GM19193 (cell line): ENCODE measurements around the gene MYL9.

Experiments used
- POLR2A ChIP-seq: IDR thresholded peaks from 4 replicates; pipeline ENCODE4 v1.6.1; 2011; ENCODE audit not compliant: insufficient read depth, insufficient read length; ENCODE audit errors: extremely low read depth

Gene MYL9

DNA sequence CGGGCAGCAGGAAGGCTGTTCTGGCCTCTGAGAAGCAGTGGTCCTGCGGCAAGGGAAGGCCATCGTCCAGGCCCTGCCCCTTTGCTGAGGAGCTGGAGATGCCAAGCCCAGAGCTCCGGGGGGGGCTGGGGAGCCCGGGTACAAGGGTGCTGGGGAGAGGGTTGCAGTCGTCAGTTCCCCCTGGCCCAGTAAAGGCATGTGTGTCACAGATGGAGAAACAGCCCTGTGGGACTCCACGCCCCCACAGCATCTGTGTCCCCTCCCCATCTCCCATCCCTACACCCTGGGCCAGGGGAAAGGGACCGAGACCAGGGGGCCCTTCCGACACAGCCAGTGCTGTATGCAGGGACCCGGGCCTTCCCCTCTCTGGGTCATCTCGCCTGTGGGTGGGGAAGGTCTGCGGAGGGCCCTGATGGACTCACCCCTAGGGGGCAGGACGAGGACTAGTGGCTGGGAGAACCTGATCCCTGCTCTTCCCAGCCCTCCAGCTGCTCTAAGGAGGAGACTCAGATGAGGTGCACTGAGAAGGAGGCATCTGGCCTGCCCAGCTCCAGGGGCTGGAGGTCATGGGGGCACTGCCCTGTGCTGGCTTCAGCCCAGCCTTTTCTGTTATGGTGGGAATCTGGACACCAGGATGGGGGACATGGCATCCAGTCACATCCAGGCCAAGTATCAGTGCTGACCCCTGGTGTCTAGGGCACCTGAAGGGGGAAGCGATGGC is 609 bp downstream of the MYL9 start:
- TF ChIP-seq POLR2A = no peak

DNA sequence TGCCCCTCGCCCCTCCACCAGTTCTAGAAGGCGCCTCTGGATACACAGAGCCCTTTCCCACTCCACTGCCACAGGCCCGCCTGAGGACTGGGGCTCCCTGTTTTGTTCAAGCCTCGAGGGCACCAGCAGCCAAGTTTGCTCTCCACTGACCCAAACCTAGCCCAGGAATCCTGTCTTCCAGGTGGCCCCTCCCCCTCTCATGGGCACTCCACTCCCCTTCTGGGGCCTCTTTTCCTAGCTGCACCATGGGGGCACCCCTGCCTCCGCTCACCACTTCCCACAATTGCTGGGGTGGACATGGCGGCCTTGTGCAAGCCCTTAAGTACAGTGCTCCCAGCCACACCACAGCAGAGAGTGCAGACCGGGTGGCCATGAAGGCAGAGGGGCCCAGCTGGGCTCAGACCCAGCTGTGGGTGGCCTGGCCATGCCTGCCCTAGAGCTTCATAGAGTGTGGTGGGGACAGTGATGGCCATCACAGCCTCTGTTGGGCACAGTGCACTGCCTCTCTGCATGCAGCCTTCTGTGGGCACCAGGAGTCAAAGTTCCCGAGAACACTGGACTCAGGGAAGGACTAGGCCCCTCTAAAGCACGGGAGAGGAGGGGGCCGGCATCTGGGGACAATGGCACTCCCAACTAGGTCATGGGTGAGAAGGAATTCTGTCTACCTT is 1.3 kb downstream of the MYL9 start:
- no peak for TF ChIP-seq POLR2A

DNA sequence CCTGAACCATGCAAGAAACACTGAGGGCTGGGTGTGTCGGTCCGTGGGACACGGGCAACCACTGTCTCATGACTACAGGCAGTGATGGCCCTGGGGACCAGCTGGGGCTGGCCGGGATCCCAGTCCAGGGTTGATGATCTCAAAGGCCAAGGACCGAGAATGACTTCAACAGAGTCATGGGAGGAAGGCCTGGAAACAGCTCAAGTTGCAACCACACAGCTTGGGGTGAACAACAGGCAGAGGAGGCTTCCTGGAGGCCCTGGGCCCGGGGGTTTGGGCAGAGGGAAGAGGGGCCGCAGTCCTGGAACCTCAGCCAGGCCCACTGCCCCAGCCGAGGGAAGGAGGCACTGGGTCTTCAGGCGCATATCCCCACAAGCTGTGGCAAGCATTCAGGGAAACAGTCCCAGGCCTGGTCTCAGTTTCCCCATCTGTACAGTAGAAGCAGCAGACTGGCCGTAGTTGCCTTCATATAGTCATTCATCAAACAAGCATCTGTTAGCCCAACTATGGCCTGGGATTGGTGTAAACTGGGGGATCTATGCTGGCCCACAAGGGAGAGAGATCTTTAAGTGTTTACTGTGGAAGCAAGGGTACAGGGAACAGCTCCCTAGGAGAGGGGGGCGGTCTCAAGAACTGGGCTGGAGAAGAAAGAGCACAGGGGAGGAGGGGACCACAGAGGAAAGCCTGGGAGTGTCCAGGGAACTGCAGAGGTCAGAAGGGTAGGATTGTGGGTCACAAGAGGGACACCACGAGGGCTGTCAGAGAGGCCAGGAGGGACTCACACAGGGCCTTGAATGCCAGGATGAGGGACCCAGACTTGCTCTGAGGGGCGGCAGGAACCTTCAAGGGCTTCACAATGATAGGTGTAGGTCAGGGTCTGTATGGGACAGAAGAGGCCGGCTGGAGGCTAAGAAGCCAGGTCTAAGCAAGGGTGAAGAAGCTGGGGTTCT is 2.1 kb downstream of the MYL9 start:
- no peak for TF ChIP-seq POLR2A

DNA sequence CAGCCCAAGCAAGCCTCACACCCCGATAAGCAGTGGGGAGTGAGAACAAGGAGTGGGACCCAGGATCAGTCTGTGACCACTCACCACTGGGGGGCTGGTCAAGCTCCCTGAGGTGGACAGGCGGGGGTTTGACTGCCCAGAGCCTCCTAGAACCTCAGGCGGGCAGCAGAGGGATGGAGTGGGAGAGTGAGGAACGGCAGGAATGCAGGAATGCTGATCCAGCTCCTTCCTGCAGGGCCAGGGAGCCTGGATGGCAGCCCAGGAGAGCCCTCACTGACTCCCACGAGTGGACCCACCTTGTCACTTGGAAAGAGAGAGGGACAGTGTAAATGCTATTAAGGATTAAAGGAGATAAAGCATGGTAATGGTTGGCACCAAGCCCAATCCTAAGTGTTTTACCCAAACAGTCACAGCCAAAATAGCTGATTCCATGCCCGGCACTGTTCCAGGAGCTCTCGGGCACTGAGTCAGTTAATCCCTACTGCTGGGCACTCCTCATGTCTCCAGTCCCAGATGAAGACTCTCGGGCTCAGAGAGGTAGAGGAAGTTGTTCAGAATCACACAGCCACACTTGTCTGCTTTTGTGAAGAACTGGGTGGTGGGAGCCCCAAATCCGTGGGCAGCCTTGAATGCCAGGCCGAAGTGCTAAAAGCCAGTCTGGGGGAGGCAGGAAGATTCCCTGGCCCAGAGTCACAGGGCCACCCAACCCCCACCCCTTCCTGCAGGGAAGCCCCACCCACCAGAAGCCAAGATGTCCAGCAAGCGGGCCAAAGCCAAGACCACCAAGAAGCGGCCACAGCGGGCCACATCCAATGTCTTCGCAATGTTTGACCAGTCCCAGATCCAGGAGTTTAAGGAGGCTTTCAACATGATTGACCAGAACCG is 3.1 kb downstream of the MYL9 start:
- TF ChIP-seq POLR2A = no peak

DNA sequence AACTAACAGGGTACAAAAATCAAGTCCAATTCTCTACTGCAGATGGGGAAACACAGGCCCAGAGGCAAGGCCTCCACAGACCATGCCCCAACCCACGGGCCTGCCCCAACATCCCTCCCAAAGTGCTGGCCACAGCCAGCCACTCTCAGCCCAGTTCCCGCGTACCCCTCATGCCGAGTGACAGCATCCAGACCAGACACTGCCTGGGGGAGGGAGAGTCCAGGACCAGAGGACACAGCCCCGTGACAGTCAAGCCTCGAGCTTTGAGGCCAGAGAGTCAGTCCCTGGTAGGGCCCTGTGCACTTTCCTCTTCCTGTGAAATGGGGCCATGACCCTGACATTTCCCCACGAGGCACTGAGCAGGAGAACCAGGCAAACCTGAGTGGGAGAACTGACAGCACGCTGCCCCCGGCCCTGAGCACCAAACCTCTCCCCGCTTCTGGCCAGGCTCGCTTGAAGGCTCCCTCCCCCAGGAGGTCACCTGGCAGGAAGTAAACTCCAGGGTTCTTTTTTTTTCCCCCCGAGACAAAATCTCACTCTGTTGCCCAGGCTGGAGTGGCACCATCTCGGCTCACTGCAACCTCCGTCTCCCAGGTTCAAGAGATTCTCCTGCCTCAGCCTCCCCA is 4.9 kb downstream of the MYL9 start:
- no peak for TF ChIP-seq POLR2A

DNA sequence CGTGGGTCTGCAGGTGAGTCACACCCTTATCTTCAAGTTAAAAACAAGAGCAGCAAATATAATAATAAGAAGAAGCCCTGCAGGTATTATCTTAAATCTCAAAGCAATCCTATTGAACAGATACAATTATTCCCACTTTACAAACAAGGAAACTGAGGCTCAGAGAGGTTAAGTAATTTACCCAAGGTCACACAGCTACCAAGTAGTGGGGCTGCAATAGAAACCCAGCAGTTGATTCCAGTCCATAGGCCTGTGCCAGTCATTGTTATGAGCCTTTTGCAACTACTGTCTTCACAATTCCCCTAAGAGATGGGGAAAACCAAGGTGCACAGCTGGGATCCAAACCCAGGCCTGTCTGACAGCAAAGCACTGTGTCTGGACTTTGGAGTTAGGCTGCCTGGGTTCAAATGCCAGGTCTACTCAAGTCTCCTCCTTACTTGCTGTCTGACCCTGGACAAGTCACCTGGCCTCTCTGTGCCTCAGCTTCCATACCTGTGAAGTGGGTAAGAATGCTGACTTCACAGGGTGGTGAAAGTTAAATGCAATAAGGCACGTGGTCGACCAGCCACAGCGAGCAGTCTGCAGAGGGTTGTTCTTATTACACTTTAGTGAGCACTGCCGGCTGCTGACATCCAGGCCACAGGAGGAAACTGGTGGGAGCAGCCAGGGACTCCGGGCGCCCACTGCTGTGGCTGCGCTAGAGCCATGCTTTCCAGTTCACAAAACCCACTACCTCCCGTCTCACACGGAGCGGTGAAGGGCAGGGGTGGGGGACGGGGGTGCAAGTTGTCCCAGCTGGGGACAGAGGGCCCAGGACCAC is 6.1 kb downstream of the MYL9 start:
- no peak for TF ChIP-seq POLR2A

DNA sequence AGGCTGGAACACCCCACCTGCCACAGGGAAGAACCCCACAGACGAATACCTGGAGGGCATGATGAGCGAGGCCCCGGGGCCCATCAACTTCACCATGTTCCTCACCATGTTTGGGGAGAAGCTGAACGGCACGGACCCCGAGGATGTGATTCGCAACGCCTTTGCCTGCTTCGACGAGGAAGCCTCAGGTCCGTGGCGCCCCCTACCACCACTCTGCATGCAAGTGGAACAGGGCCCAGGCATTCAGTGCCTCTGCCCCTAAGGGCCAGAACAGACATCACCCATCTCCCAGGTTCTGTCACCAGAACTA is 6.6 kb downstream of the MYL9 start:
- TF ChIP-seq POLR2A = no peak

DNA sequence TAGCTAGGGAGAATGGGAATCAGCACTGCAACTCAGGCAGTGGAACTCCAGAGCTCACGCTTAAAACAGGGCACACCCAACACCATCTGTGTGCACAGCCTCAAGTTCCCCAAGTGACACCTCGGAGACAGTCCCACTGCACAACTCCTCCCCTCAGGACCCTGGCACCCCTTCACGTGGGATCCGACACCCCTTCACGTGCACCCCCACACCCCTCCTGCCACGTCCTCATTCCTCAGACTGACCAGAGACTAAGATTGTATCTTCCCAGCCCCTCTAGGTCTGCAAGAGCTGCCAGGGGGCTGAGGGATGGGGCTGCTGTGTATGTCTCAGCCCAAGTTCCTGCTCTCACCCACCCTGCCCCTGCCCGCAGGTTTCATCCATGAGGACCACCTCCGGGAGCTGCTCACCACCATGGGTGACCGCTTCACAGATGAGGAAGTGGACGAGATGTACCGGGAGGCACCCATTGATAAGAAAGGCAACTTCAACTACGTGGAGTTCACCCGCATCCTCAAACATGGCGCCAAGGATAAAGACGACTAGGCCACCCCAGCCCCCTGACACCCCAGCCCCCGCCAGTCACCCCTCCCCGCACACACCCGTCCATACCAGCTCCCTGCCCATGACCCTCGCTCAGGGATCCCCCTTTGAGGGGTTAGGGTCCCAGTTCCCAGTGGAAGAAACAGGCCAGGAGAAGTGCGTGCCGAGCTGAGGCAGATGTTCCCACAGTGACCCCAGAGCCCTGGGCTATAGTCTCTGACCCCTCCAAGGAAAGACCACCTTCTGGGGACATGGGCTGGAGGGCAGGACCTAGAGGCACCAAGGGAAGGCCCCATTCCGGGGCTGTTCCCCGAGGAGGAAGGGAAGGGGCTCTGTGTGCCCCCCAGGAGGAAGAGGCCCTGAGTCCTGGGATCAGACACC is 7.6 kb downstream of the MYL9 start:
- TF ChIP-seq POLR2A = no peak

DNA sequence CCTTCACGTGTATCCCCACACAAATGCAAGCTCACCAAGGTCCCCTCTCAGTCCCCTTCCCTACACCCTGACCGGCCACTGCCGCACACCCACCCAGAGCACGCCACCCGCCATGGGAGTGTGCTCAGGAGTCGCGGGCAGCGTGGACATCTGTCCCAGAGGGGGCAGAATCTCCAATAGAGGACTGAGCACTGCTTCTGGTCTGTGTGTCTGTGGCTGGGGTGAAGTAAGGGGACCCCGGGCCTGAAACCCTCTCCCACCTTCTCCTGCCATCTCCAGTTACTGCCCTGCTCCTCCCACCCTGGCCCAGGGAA is 8.3 kb downstream of the MYL9 start:
- TF ChIP-seq POLR2A = no peak

DNA sequence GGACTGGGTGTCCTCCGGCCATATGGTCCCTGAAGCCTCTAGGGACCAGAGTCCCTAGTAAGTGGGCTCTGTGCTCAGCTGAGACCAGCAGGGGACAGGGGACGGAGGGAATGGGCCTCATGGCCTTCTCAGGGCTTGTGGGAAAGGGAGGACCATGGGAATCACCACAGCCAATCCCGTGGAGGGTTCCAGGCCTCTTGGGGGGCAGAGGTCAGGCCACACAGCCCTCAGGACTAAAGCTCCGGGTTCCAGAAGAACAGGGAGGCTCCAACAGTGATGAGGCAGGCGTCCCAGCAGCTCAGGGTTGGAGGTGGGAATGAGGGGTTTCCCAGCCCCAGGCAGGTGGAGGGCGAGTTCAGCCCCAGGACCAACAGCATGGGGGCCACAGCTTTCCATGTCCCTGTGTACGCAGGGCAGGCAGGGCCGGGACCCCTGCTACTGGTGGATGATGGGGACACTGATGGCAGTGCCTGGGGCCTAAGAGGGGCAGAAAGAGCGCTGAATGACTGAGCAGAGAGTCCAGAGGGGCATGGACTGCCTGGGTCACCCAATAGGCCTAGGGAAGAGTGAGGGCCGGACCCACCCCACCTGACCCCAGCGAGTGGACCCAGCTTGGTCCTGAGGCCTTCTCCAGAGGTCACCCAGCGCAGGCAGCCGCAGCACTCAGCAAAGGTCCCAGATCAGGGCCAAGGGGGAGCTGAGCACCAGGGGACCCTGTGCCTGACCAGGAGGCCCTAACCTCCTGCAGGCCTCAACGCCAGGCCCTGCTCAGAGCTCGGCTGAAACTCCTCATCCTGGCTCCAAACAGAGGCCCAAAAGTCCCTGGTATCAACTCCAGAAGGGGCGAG is 8.8 kb downstream of the MYL9 start:
- TF ChIP-seq POLR2A = no peak

DNA sequence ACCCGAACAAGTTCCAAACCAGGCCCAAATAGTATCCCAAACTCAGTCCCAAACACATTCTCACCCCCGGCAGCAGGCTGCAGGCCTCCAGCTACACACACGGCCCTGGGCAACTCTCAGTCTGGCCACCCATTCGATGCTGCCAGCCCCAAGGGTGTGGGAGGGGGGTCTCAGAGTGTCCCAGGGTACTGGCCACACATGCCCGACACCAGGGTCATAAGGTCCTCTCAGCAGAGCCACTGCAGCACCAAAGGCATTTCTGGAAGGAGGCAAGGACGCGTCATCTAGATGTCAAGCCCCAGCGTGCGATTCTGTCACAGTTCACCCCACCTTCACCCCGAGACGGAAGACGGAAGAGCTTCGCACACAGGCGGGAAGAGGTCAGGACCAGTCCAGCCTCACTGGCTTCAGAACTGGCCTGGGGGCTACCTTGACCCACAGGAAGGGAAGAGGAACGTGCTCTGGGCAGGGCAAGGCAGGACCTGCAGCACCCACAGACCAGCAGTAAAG is 9.5 kb downstream of the MYL9 start:
- TF ChIP-seq POLR2A = no peak
